Stomach (tissue), 9 donors: ENCODE measurements around the gene RREB1. TPM values are rescaled to one million over a fixed set of nuclear protein-coding genes. Genes with fewer than 3 reads are reported as not detected.
"Not testable (repeated sequence)": the region's sequence is repeated elsewhere in the genome, so short reads cannot be mapped to it uniquely, and the experiment has no call there.

ENCODE experiments used
- DNase-seq, 2 donors: peaks; one replicate each; pipeline versions ENCODE4 v3.0.0 to v3.0.0-alpha.2; 2013 to 2019
- H3K27ac ChIP-seq, 5 donors: fragments of 200-600 bp in 4 of 5; sonication (generic) in 4 of 5; one replicate each; pipeline ENCODE4 v1.5.1; 2013 to 2019; ENCODE audit warnings: mild to moderate bottlenecking in 1 of 5, moderate library complexity in 1 of 5
- H3K27me3 ChIP-seq, 3 donors: fragments of 200-600 bp; sonication (generic); one replicate each; pipeline ENCODE4 v1.5.1; 2017 to 2019; ENCODE audit warnings: mixed run types in 1 of 3
- H3K36me3 ChIP-seq, 4 donors: fragments of 200-600 bp; sonication (generic); 1 replicate in 3 of 4; 2 replicates in 1 of 4; pipeline ENCODE4 v1.5.1; 2016 to 2019
- H3K4me1 ChIP-seq, 4 donors: fragments of 200-600 bp; sonication (generic); one replicate each; pipeline ENCODE4 v1.5.1; 2016 to 2019
- H3K4me3 ChIP-seq, 4 donors: fragments of 200-600 bp; sonication (generic) in 3 of 4; one replicate each; pipeline ENCODE4 v1.5.1; 2016 to 2019; ENCODE audit warnings: mild to moderate bottlenecking in 1 of 4
- H3K9me3 ChIP-seq, 4 donors: fragments of 200-600 bp; sonication (generic); one replicate each; pipeline ENCODE4 v1.5.1; 2016 to 2019
- CTCF ChIP-seq, 7 experiments: fragments of 450-650 bp in 4 of 7; fragments of 200-600 bp in 3 of 7; sonication (generic) in 3 of 7; IDR thresholded peaks; one replicate each; pipeline ENCODE4 v1.5.1; 2016 to 2019; ENCODE audit warnings: antibody characterized with exemption in 7 of 7, control low read depth in 2 of 7, mild to moderate bottlenecking in 1 of 7
- EP300 ChIP-seq: sonication (generic); formaldehyde crosslinking; IDR thresholded peaks from one replicate; pipeline ENCODE4 v1.6.1; 2017; ENCODE audit warnings: antibody characterized with exemption
- POLR2A ChIP-seq, 4 donors: fragments of 450-650 bp; IDR thresholded peaks; one replicate each; pipeline ENCODE4 v1.6.1; 2016; ENCODE audit warnings: antibody characterized with exemption in 4 of 4, control low read depth in 2 of 4, mild to moderate bottlenecking in 1 of 4, moderate library complexity in 1 of 4
- POLR2AphosphoS5 ChIP-seq, 3 donors: sonication (generic); formaldehyde crosslinking; IDR thresholded peaks; one replicate each; pipeline ENCODE4 v1.6.1; 2016; ENCODE audit warnings: antibody characterized with exemption in 3 of 3
- WGBS, 5 donors: extraction: QIAGEN DNeasy Blood & Tissue Kit in 3 of 5; methylation state at CpG; one replicate each; pipeline versions ENCODE4 v1.1.5 to v1.1.7; 2013 to 2018; 5-methylcytosine and 5-hydroxymethylcytosine counted together
- intact Hi-C: fragments of 100-400 bp; cut with DNase I; formaldehyde crosslinking; loops from one replicate; pipeline ENCODE4 v1.15.1; 2023; ENCODE audit warnings: low total_unique reads
- polyA plus RNA-seq, 3 donors: library from polyadenylated mRNA; stranded (reverse); fragments of 200-250 nt; gene quantifications; one replicate each; pipeline ENCODE4 v1.2.3, GENCODE V29; 2013
- total RNA-seq, 5 donors: library from RNA; depleted of rRNA; stranded (reverse); fragments of >200 nt; gene quantifications; one replicate each; pipeline versions ENCODE4 v1.1.0 to v1.2.3, GENCODE V29; 2014 to 2016
- donor health status: healthy with polysubstance abuse.
- donor health status: Bipolar disorder and iron deficiency.
- donor health status: healthy.

RREB1 gene
- total and polyA plus RNA-seq, 8 donors, result 4.0 to 125 (median 45.3) TPM

- Histone ChIP-seq H3K4me3 (no peak overlapping the region), H3K36me3 (no peaks in the 10 kb centered on the region), H3K9me3 (no peaks in the 10 kb centered on the region), H3K27me3 (no peaks in the 10 kb centered on the region), H3K4me1 (peaks cover 7 to 32% (median 24%) of the 10 kb centered on the region in 4 donors), H3K27ac (no peak overlapping the region)
- intact Hi-C loops, result no loop called here
- DNase-seq, result peak in 1 of 2 donors; percentile 18
- no peak for TF ChIP-seq CTCF (IDR thresholded peaks at IDR 0.05)
- no peak for TF ChIP-seq POLR2AphosphoS5 (IDR thresholded peaks at IDR 0.05)
- TF ChIP-seq POLR2A (IDR thresholded peaks at IDR 0.05), result no peak
- TF ChIP-seq EP300, result no peak
- 87 to 93% (median 92%) methylated on average over 11 to 15 of the region's 15 CpGs for WGBS, 5 donors
Measured at GRCh38 chr6:7264041-7264440, 156.3 kb downstream of the RREB1 start.

- no peaks in the 10 kb centered on the region for H3K36me3 ChIP-seq
- no peaks in the 10 kb centered on the region for H3K9me3 ChIP-seq
- no peak for TF ChIP-seq POLR2A (IDR thresholded peaks at IDR 0.05)
- TF ChIP-seq CTCF (IDR thresholded peaks at IDR 0.05), result no peak
- no peak for TF ChIP-seq POLR2AphosphoS5 (IDR thresholded peaks at IDR 0.05)
- TF ChIP-seq EP300, result no peak
- no peak overlapping the region for H3K27ac ChIP-seq
- no peak overlapping the region for H3K4me3 ChIP-seq
- 88 to 92% (median 92%) methylated on average over 17 of the region's 17 CpGs for WGBS, 5 donors
- H3K4me1 ChIP-seq, result peaks cover 7 to 32% (median 24%) of the 10 kb centered on the region in 4 donors
- intact Hi-C loops, result no loop called here
- no peaks in the 10 kb centered on the region for H3K27me3 ChIP-seq
- peak in 1 of 2 donors; percentile 10 for DNase-seq
Measured at GRCh38 chr6:7264686-7265384, 157.1 kb downstream of the RREB1 start.

GRCh38 chr6:7265385-7265726, 157.6 kb downstream of the RREB1 start:
- 93 to 96% (median 95%) methylated on average over 7 of the region's 7 CpGs for WGBS, 5 donors
- intact Hi-C loops, H3K27me3 ChIP-seq, H3K27ac ChIP-seq, H3K4me3 ChIP-seq, H3K36me3 ChIP-seq, H3K9me3 ChIP-seq: not testable (repeated sequence)
- H3K4me1 ChIP-seq, result peaks cover 7 to 31% (median 22%) of the 10 kb centered on the region in 4 donors
- DNase-seq, result peak in 1 of 2 donors; percentile 23

- WGBS, 5 donors, result 91 to 100% (median 94%) methylated on average over 2 to 8 of the region's 8 CpGs
Measured at GRCh38 chr6:7267071-7267465, 159.3 kb downstream of the RREB1 start.

More at GRCh38 chr6:7267071-7267465, 159.3 kb downstream of the RREB1 start:
- no peaks in the 10 kb centered on the region for H3K27me3 ChIP-seq
- intact Hi-C loops, result no loop called here
- no peaks in the 10 kb centered on the region for H3K36me3 ChIP-seq
- H3K27ac ChIP-seq, result no peak overlapping the region
- no peak overlapping the region for H3K4me3 ChIP-seq
- TF ChIP-seq POLR2AphosphoS5 (IDR thresholded peaks at IDR 0.05) (no peak), POLR2A (IDR thresholded peaks at IDR 0.05) (no peak), EP300 (no peak), CTCF (IDR thresholded peaks at IDR 0.05) (no peak)
- H3K4me1 ChIP-seq, result peaks cover 0 to 22% (median 12%) of the 10 kb centered on the region in 4 donors
- DNase-seq, result no peak
- no peaks in the 10 kb centered on the region for H3K9me3 ChIP-seq
